NCI-H460 (cell line): ENCODE measurements around the gene C16orf92. TPM values are rescaled to one million over a fixed set of nuclear protein-coding genes. Genes with fewer than 3 reads are reported as not detected.

Experiments
- total RNA-seq: library from RNA; depleted of rRNA; stranded (reverse); fragments of >200 nt; shearing (Covaris generic); gene quantifications from 2 replicates; pipeline ENCODE4 v1.2.3, GENCODE V29; 2014; rRNA removed

Gene C16orf92
- total RNA-seq, 1 experiment from 2014 or later = not detected

Other genes with a start within 250 kb of the C16orf92 start
- not detected in 2 replicates for gene ZG16, start 244.9 kb upstream of the C16orf92 start, total RNA-seq
- gene KIF22, start 232.4 kb upstream of the C16orf92 start, total RNA-seq = 80.3 and 87.9 TPM in 2 replicates
- gene MAZ, start 216.7 kb upstream of the C16orf92 start, total RNA-seq = 206 and 220 TPM in 2 replicates
- gene PRRT2, start 211.0 kb upstream of the C16orf92 start, total RNA-seq = 0.20 and 0.22 TPM in 2 replicates
- gene PAGR1, start 207.0 kb upstream of the C16orf92 start, total RNA-seq = 23.3 and 25.8 TPM in 2 replicates
- gene MVP, start 202.7 kb upstream of the C16orf92 start, total RNA-seq = 32.9 and 35.9 TPM in 2 replicates
- 65.5 and 69.3 TPM in 2 replicates for gene CDIPT, start 160.0 kb upstream of the C16orf92 start, total RNA-seq
- 14.7 and 18.7 TPM in 2 replicates for gene SEZ6L2, start 123.6 kb upstream of the C16orf92 start, total RNA-seq
- 8.5 and 11.6 TPM in 2 replicates for gene ASPHD1, start 122.7 kb upstream of the C16orf92 start, total RNA-seq
- gene KCTD13, start 97.0 kb upstream of the C16orf92 start, total RNA-seq = 20.1 and 24.0 TPM in 2 replicates
- gene TMEM219, start 61.1 kb upstream of the C16orf92 start, total RNA-seq = 67.8 and 68.5 TPM in 2 replicates
- gene TAOK2, start 49.3 kb upstream of the C16orf92 start, total RNA-seq = 20.4 and 22.0 TPM in 2 replicates
- 12.2 and 15.0 TPM in 2 replicates for gene HIRIP3, start 27.6 kb upstream of the C16orf92 start, total RNA-seq
- 81.3 and 87.8 TPM in 2 replicates for gene INO80E, start 27.0 kb upstream of the C16orf92 start, total RNA-seq
- gene DOC2A, start 12.2 kb upstream of the C16orf92 start, total RNA-seq = 0.61 and 1.1 TPM in 2 replicates
- gene TLCD3B, start 8.1 kb downstream of the C16orf92 start, total RNA-seq = 0.07 TPM in 1 of 2 replicates, not detected in the other
- 1,739 and 2,065 TPM in 2 replicates for gene ALDOA, start 42.6 kb downstream of the C16orf92 start, total RNA-seq
- 72.1 and 81.6 TPM in 2 replicates for gene PPP4C, start 52.8 kb downstream of the C16orf92 start, total RNA-seq
- 0.30 and 0.38 TPM in 2 replicates for gene TBX6, start 68.7 kb downstream of the C16orf92 start, total RNA-seq
- 4.9 and 8.0 TPM in 2 replicates for gene YPEL3, start 73.0 kb downstream of the C16orf92 start, total RNA-seq
- 0.67 and 0.89 TPM in 2 replicates for gene GDPD3, start 90.3 kb downstream of the C16orf92 start, total RNA-seq
- 16.9 and 22.3 TPM in 2 replicates for gene MAPK3, start 100.0 kb downstream of the C16orf92 start, total RNA-seq
- 0.64 TPM in 1 of 2 replicates, not detected in the other for gene CORO1A, start 160.4 kb downstream of the C16orf92 start, total RNA-seq
- 60.8 and 85.7 TPM in 2 replicates for gene BOLA2B, start 170.5 kb downstream of the C16orf92 start, total RNA-seq
- gene SLX1A, start 170.7 kb downstream of the C16orf92 start, total RNA-seq = 31.4 and 35.7 TPM in 2 replicates
- 2.8 and 4.4 TPM in 2 replicates for gene SULT1A3, start 176.1 kb downstream of the C16orf92 start, total RNA-seq
- gene NPIPB13, start 225.3 kb downstream of the C16orf92 start, total RNA-seq = 1.1 and 2.8 TPM in 2 replicates